ENCODE results near the gene CHMP1A.
A peak's percentile ranks its signal among the peaks of the same experiment; 100 is the strongest.
"Not testable (repeated sequence)": the region's sequence is repeated elsewhere in the genome, so short reads cannot be mapped to it uniquely, and the experiment has no call there.

Gene CHMP1A

GRCh38 chr16:89669755-89670154, 12.2 kb upstream of the CHMP1A start:
- in situ Hi-C loops (cut with MboI; ENCODE audit: low pct_unique_long_range_greater_than_20kb, low sequenced_read_pairs, unreplicated experiment) = no loop called here
- TF ChIP-seq, protein P1, sequence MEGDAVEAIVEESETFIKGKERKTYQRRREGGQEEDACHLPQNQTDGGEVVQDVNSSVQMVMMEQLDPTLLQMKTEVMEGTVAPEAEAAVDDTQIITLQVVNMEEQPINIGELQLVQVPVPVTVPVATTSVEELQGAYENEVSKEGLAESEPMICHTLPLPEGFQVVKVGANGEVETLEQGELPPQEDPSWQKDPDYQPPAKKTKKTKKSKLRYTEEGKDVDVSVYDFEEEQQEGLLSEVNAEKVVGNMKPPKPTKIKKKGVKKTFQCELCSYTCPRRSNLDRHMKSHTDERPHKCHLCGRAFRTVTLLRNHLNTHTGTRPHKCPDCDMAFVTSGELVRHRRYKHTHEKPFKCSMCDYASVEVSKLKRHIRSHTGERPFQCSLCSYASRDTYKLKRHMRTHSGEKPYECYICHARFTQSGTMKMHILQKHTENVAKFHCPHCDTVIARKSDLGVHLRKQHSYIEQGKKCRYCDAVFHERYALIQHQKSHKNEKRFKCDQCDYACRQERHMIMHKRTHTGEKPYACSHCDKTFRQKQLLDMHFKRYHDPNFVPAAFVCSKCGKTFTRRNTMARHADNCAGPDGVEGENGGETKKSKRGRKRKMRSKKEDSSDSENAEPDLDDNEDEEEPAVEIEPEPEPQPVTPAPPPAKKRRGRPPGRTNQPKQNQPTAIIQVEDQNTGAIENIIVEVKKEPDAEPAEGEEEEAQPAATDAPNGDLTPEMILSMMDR (IDR thresholded peaks at IDR 0.05; ENCODE audit: extremely low read depth, insufficient read depth, missing control alignments) = no peak
- no peak for DNase-seq (ENCODE audit: low spot score)

DNA sequence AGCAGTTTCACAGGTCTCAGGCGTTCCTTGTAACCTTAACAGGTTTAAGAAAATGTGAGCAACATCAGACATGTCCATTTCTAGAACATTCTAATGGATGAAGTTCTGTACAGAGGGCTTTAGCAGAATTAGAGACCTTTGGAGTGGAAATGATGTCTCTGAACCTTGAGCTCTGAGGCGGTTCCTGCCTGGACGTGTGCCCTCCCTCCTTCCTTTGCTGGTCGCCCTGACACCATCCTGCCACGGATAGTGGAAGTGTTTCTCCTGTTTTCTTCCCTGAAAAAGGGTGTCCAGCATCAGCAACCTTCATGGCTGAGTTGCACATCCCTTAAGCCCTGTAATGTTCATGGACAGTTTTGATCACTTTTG, 11.3 kb upstream of the CHMP1A start:
- in situ Hi-C loops (cut with MboI; ENCODE audit: low pct_unique_long_range_greater_than_20kb, low sequenced_read_pairs, unreplicated experiment) = no loop called here
- no peak for DNase-seq (ENCODE audit: low spot score)

DNA sequence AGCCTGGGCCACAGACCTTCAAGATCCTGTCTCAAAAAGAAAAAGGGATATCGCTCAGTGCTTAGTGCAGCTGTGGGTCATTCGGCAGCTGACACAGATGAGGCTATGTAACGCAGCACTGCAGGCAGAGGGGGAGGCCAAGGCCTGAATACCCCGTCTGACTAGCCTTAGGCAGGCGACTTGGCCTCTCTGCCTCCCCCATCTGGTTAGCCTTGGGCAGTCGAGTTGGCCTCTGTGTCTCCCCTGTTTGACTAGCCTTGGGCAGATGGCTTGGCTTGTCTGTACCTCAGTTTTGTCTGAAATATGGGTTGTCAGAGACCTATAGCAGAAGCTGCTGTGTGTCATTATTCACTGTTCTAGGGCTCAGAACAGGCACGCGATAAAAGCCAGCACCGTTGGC, 10.1 kb upstream of the CHMP1A start:
- in situ Hi-C loops (cut with MboI; ENCODE audit: low pct_unique_long_range_greater_than_20kb, low sequenced_read_pairs, unreplicated experiment) = no loop called here
- TF ChIP-seq, protein P1 (IDR thresholded peaks at IDR 0.05; ENCODE audit: extremely low read depth, insufficient read depth, missing control alignments) = no peak

More for the DNA sequence above, 11.3 kb upstream of the CHMP1A start:
- TF ChIP-seq, protein P1 (IDR thresholded peaks at IDR 0.05; ENCODE audit: extremely low read depth, insufficient read depth, missing control alignments) = no peak

GRCh38 chr16:89667000-89667399, 9.5 kb upstream of the CHMP1A start:
- DNase-seq (ENCODE audit: low spot score); in situ Hi-C loops (cut with MboI; ENCODE audit: low pct_unique_long_range_greater_than_20kb, low sequenced_read_pairs, unreplicated experiment): not testable (repeated sequence)
- TF ChIP-seq, protein P1 (IDR thresholded peaks at IDR 0.05; ENCODE audit: extremely low read depth, insufficient read depth, missing control alignments) = peak; percentile 44

More for the DNA sequence above, 10.1 kb upstream of the CHMP1A start:
- DNase-seq (ENCODE audit: low spot score) = no peak

GRCh38 chr16:89664238-89664637, 6.7 kb upstream of the CHMP1A start:
- DNase-seq (ENCODE audit: low spot score); in situ Hi-C loops (cut with MboI; ENCODE audit: low pct_unique_long_range_greater_than_20kb, low sequenced_read_pairs, unreplicated experiment): not testable (repeated sequence)

- TF ChIP-seq, protein P1 (IDR thresholded peaks at IDR 0.05; ENCODE audit: extremely low read depth, insufficient read depth, missing control alignments) = no peak
- DNase-seq (ENCODE audit: low spot score) = no peak
- in situ Hi-C loops (cut with MboI; ENCODE audit: low pct_unique_long_range_greater_than_20kb, low sequenced_read_pairs, unreplicated experiment) = no loop called here
Measured at GRCh38 chr16:89661215-89661614, 3.7 kb upstream of the CHMP1A start.

- DNase-seq (ENCODE audit: low spot score) = no peak
- TF ChIP-seq, protein P1 (IDR thresholded peaks at IDR 0.05; ENCODE audit: extremely low read depth, insufficient read depth, missing control alignments) = no peak
- in situ Hi-C loops (cut with MboI; ENCODE audit: low pct_unique_long_range_greater_than_20kb, low sequenced_read_pairs, unreplicated experiment) = no loop called here
Measured at GRCh38 chr16:89660146-89660545, 2.6 kb upstream of the CHMP1A start.
